ENCODE results near the gene CCDC148. TPM values are rescaled to one million over a fixed set of nuclear protein-coding genes. Genes with fewer than 3 reads are reported as not detected.

CCDC148 gene
- total RNA-seq, 1 experiment from 2014 or later: 2.1 TPM

- ChIA-PET POLR2A (no interaction called here), CTCF (no interaction called here)
- no peaks in the 10 kb centered on the region for H3K27me3 Mint-ChIP-seq (ENCODE audit: low read depth)
- ATAC-seq (no peak), DNase-seq (ENCODE audit: low spot score) (no peak)
- H3K9me3 Mint-ChIP-seq: peaks cover 10% of the 10 kb centered on the region
- no peak overlapping the region for H3K27ac Mint-ChIP-seq
- H3K4me3 Mint-ChIP-seq: no peak overlapping the region
- TF ChIP-seq ESRRA (CRISPR knock-in tag; IDR thresholded peaks at IDR 0.05; ENCODE audit: borderline replicate concordance) (no peak), SOX15 (CRISPR knock-in tag; IDR thresholded peaks at IDR 0.05) (no peak), EMX1 (CRISPR knock-in tag; IDR thresholded peaks at IDR 0.05) (no peak), IRF1 (CRISPR knock-in tag; IDR thresholded peaks at IDR 0.05) (no peak), PRDM15 (CRISPR knock-in tag; IDR thresholded peaks at IDR 0.05) (no peak), PREB (CRISPR knock-in tag; IDR thresholded peaks at IDR 0.05; ENCODE audit: borderline replicate concordance) (no peak), GRHL2 (CRISPR knock-in tag; IDR thresholded peaks at IDR 0.05; ENCODE audit: insufficient replicate concordance, severe bottlenecking) (no peak)
- TF ChIP-seq, protein P1, sequence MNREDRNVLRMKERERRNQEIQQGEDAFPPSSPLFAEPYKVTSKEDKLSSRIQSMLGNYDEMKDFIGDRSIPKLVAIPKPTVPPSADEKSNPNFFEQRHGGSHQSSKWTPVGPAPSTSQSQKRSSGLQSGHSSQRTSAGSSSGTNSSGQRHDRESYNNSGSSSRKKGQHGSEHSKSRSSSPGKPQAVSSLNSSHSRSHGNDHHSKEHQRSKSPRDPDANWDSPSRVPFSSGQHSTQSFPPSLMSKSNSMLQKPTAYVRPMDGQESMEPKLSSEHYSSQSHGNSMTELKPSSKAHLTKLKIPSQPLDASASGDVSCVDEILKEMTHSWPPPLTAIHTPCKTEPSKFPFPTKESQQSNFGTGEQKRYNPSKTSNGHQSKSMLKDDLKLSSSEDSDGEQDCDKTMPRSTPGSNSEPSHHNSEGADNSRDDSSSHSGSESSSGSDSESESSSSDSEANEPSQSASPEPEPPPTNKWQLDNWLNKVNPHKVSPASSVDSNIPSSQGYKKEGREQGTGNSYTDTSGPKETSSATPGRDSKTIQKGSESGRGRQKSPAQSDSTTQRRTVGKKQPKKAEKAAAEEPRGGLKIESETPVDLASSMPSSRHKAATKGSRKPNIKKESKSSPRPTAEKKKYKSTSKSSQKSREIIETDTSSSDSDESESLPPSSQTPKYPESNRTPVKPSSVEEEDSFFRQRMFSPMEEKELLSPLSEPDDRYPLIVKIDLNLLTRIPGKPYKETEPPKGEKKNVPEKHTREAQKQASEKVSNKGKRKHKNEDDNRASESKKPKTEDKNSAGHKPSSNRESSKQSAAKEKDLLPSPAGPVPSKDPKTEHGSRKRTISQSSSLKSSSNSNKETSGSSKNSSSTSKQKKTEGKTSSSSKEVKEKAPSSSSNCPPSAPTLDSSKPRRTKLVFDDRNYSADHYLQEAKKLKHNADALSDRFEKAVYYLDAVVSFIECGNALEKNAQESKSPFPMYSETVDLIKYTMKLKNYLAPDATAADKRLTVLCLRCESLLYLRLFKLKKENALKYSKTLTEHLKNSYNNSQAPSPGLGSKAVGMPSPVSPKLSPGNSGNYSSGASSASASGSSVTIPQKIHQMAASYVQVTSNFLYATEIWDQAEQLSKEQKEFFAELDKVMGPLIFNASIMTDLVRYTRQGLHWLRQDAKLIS (CRISPR knock-in tag; IDR thresholded peaks at IDR 0.05; ENCODE audit: borderline replicate concordance): no peak
- TF ChIP-seq, protein P2, sequence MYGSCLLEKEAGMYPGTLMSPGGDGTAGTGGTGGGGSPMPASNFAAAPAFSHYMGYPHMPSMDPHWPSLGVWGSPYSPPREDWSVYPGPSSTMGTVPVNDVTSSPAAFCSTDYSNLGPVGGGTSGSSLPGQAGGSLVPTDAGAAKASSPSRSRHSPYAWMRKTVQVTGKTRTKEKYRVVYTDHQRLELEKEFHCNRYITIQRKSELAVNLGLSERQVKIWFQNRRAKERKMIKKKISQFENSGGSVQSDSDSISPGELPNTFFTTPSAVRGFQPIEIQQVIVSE (CRISPR knock-in tag; IDR thresholded peaks at IDR 0.05; ENCODE audit: borderline replicate concordance): no peak
- H3K4me1 Mint-ChIP-seq: no peaks in the 10 kb centered on the region
- peaks cover 2% of the 10 kb centered on the region; the same call in 1 of the 2 replicates for H3K36me3 Mint-ChIP-seq
Measured at GRCh38 chr2:158305501-158305900, 151.1 kb downstream of the CCDC148 start.

DNA sequence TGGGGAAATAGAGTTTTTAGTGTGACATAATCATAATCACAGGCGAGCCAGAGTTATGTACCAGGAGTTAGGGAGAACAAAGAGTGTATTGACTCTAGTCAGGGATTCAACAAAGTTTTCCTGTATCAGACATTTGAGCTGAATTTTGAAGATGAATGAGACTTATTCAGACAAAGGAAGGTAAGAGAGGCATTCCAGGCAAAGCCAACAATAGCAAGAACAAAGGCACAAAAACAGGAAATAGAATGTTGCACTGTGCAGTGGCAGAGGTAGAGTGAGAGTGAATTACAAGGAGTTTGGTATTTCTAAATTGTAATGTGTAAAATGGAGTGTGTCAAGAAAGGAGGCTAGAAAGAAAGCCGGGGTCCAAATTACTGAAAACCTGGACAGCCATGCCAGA, 156.2 kb downstream of the CCDC148 start:
- Mint-ChIP-seq H3K27ac (no peak overlapping the region), H3K4me3 (no peak overlapping the region), H3K36me3 (no peaks in the 10 kb centered on the region), H3K9me3 (peaks cover 18% of the 10 kb centered on the region), H3K27me3 (ENCODE audit: low read depth) (no peaks in the 10 kb centered on the region), H3K4me1 (no peaks in the 10 kb centered on the region)
- no peak for ATAC-seq
- CTCF ChIA-PET: no interaction called here
- POLR2A ChIA-PET: no interaction called here
- no peak for DNase-seq (ENCODE audit: low spot score)
- TF ChIP-seq ZNF396 (CRISPR knock-in tag; IDR thresholded peaks at IDR 0.05; ENCODE audit: borderline replicate concordance): no peak
- TF ChIP-seq GRHL2 (CRISPR knock-in tag; IDR thresholded peaks at IDR 0.05; ENCODE audit: insufficient replicate concordance, severe bottlenecking): no peak
- TF ChIP-seq ZNF121 (CRISPR knock-in tag; IDR thresholded peaks at IDR 0.05): no peak
- TF ChIP-seq E2F4 (CRISPR knock-in tag; IDR thresholded peaks at IDR 0.05; ENCODE audit: borderline replicate concordance, low read depth): no peak
- no peak for TF ChIP-seq SMAD4 (CRISPR knock-in tag; IDR thresholded peaks at IDR 0.05)
- no peak for TF ChIP-seq ZNF671 (CRISPR knock-in tag; IDR thresholded peaks at IDR 0.05)
- TF ChIP-seq, protein P3, sequence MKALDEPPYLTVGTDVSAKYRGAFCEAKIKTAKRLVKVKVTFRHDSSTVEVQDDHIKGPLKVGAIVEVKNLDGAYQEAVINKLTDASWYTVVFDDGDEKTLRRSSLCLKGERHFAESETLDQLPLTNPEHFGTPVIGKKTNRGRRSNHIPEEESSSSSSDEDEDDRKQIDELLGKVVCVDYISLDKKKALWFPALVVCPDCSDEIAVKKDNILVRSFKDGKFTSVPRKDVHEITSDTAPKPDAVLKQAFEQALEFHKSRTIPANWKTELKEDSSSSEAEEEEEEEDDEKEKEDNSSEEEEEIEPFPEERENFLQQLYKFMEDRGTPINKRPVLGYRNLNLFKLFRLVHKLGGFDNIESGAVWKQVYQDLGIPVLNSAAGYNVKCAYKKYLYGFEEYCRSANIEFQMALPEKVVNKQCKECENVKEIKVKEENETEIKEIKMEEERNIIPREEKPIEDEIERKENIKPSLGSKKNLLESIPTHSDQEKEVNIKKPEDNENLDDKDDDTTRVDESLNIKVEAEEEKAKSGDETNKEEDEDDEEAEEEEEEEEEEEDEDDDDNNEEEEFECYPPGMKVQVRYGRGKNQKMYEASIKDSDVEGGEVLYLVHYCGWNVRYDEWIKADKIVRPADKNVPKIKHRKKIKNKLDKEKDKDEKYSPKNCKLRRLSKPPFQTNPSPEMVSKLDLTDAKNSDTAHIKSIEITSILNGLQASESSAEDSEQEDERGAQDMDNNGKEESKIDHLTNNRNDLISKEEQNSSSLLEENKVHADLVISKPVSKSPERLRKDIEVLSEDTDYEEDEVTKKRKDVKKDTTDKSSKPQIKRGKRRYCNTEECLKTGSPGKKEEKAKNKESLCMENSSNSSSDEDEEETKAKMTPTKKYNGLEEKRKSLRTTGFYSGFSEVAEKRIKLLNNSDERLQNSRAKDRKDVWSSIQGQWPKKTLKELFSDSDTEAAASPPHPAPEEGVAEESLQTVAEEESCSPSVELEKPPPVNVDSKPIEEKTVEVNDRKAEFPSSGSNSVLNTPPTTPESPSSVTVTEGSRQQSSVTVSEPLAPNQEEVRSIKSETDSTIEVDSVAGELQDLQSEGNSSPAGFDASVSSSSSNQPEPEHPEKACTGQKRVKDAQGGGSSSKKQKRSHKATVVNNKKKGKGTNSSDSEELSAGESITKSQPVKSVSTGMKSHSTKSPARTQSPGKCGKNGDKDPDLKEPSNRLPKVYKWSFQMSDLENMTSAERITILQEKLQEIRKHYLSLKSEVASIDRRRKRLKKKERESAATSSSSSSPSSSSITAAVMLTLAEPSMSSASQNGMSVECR (CRISPR knock-in tag; IDR thresholded peaks at IDR 0.05; ENCODE audit: borderline replicate concordance): no peak
- TF ChIP-seq, protein P4, sequence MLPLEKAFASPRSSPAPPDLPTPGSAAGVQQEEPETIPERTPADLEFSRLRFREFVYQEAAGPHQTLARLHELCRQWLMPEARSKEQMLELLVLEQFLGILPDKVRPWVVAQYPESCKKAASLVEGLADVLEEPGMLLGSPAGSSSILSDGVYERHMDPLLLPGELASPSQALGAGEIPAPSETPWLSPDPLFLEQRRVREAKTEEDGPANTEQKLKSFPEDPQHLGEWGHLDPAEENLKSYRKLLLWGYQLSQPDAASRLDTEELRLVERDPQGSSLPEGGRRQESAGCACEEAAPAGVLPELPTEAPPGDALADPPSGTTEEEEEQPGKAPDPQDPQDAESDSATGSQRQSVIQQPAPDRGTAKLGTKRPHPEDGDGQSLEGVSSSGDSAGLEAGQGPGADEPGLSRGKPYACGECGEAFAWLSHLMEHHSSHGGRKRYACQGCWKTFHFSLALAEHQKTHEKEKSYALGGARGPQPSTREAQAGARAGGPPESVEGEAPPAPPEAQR (CRISPR knock-in tag; IDR thresholded peaks at IDR 0.05): no peak
- no peak for TF ChIP-seq NR3C1 (CRISPR knock-in tag; conservative IDR thresholded peaks at IDR 0.05; ENCODE audit: low read depth)
